SU-DHL-6 (cell line): ENCODE data around the gene THY1.
"Not testable (repeated sequence)": the region's sequence is repeated elsewhere in the genome, so short reads cannot be mapped to it uniquely, and the experiment has no call there.

Experiments
- H2AFZ ChIP-seq: fragments of 200-600 bp; sonication (generic); 2 replicates; pipeline ENCODE4 v1.6.1; 2014; ENCODE audit warnings: low read depth, mild to moderate bottlenecking, moderate library complexity, mixed read lengths, antibody characterized with exemption, low read length; ENCODE audit not compliant: severe bottlenecking
- H3F3A ChIP-seq: fragments of 200-600 bp; shearing (Covaris generic); 2 replicates; pipeline ENCODE4 v1.6.0; 2016; ENCODE audit warnings: antibody characterized with exemption, mild to moderate bottlenecking; ENCODE audit not compliant: insufficient read depth
- H3K27ac ChIP-seq: fragments of 200-600 bp; sonication (generic); 2 replicates; pipeline ENCODE4 v1.5.1; 2016; ENCODE audit warnings: low read depth, mild to moderate bottlenecking, low read length, moderate library complexity, mixed read lengths
- H3K27me3 ChIP-seq: fragments of 200-600 bp; sonication (generic), shearing (Covaris generic); 2 replicates; pipeline ENCODE4 v1.6.0; 2014; ENCODE audit warnings: mild to moderate bottlenecking, low read length
- H3K36me3 ChIP-seq: fragments of 200-600 bp; sonication (generic); 2 replicates; pipeline ENCODE4 v1.6.1; 2014; ENCODE audit warnings: mild to moderate bottlenecking, low read length, mixed read lengths
- H3K4me2 ChIP-seq: fragments of 300-600, 200-600 bp; shearing (Covaris generic), sonication (generic); 2 replicates; pipeline ENCODE4 v1.6.0; 2014; ENCODE audit warnings: low read length, low read depth, mild to moderate bottlenecking; ENCODE audit not compliant: poor library complexity, severe bottlenecking
- H3K4me3 ChIP-seq: fragments of 200-600 bp; sonication (generic); 2 replicates; pipeline ENCODE4 v1.5.1; 2014; ENCODE audit warnings: antibody characterized with exemption, low read length, mild to moderate bottlenecking, mixed read lengths; ENCODE audit not compliant: insufficient read depth, poor library complexity, severe bottlenecking
- H3K79me2 ChIP-seq: fragments of 200-600 bp; sonication (generic); 2 replicates; pipeline ENCODE4 v1.6.1; 2014; ENCODE audit warnings: mild to moderate bottlenecking, low read length, moderate library complexity; ENCODE audit not compliant: insufficient read depth
- H3K9ac ChIP-seq: fragments of 200-600 bp; sonication (generic); 2 replicates; pipeline ENCODE4 v1.7.0; 2014; ENCODE audit warnings: mild to moderate bottlenecking, low read length
- H3K9me2 ChIP-seq: fragments of 200-600 bp; sonication (generic); replicated peaks from 2 replicates; pipeline ENCODE4 v1.6.1; 2014; ENCODE audit warnings: low read length; ENCODE audit not compliant: insufficient read depth
- H3K9me3 ChIP-seq: fragments of 200-600 bp; sonication (generic); 2 replicates; pipeline ENCODE4 v1.6.1; 2014; ENCODE audit warnings: low read length, mixed read lengths; ENCODE audit not compliant: insufficient read depth
- H4K20me1 ChIP-seq: fragments of 200-600 bp; sonication (generic); 2 replicates; pipeline ENCODE4 v1.6.1; 2014; ENCODE audit warnings: low read depth, mild to moderate bottlenecking, antibody characterized with exemption, low read length, moderate library complexity, mixed read lengths
- EZH2phosphoT487 ChIP-seq: fragments of 200-600 bp; sonication (generic), shearing (Covaris generic); conservative IDR thresholded peaks from 2 replicates; pipeline ENCODE4 v1.6.1; 2018; ENCODE audit warnings: mild to moderate bottlenecking, antibody characterized with exemption, low read length, moderate library complexity, mixed read lengths
- TF ChIP-seq, protein P1 (sequence below): fragments of 200-600 bp; sonication (generic); IDR thresholded peaks from one replicate; pipeline ENCODE4 v1.5.1; 2017; ENCODE audit warnings: antibody characterized with exemption, mild to moderate bottlenecking, low read length, moderate library complexity; ENCODE audit not compliant: insufficient read depth, poor library complexity, severe bottlenecking

THY1 gene

DNA sequence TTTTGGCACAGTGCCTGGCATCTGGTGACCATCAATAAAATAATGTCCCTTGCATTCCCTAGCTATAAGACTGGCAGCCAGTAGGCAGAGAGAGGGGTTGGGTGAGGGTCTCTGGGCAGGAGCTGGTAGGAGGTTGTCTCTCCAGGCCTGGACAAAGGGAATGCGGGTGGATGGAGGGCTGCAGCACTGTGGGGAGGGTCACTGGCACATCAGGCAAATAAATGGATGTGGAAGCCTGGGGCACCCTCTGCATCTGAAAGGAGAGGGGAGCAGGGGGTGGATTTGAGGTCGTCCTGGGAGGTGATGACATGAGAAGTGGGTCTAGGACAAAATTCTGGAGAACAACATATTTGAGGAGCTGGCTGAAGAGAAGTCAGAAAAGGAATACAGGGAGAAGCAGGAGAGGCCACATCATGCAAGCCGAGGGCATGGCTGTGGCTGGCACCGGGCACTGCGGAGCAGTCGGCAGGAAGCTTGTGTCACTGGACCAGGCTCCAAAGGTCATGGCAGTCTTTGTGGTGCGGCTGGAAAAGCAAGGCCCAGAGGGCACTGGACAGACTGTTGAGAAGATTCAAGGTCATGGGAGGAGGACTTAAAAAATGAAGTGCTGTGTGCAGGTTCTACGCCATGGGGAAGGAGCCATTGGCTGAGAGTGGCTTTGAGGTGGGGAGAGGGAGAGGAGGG lies 36.5 kb upstream of the THY1 start:
- H3K9ac ChIP-seq, result no peak overlapping the region
- no peak overlapping the region for H3K4me2 ChIP-seq
- no peaks in the 10 kb centered on the region for H3K27me3 ChIP-seq
- H3K9me3 ChIP-seq, result no peaks in the 10 kb centered on the region
- no peaks in the 10 kb centered on the region for H3K36me3 ChIP-seq
- no peaks in the 10 kb centered on the region for H3F3A ChIP-seq
- H3K4me3 ChIP-seq, result no peak overlapping the region
- H3K9me2 ChIP-seq, result no peaks in the 10 kb centered on the region
- no peak overlapping the region for H3K27ac ChIP-seq
- no peaks in the 10 kb centered on the region for H4K20me1 ChIP-seq
- no peaks in the 10 kb centered on the region for H3K79me2 ChIP-seq
- TF ChIP-seq, protein P1, sequence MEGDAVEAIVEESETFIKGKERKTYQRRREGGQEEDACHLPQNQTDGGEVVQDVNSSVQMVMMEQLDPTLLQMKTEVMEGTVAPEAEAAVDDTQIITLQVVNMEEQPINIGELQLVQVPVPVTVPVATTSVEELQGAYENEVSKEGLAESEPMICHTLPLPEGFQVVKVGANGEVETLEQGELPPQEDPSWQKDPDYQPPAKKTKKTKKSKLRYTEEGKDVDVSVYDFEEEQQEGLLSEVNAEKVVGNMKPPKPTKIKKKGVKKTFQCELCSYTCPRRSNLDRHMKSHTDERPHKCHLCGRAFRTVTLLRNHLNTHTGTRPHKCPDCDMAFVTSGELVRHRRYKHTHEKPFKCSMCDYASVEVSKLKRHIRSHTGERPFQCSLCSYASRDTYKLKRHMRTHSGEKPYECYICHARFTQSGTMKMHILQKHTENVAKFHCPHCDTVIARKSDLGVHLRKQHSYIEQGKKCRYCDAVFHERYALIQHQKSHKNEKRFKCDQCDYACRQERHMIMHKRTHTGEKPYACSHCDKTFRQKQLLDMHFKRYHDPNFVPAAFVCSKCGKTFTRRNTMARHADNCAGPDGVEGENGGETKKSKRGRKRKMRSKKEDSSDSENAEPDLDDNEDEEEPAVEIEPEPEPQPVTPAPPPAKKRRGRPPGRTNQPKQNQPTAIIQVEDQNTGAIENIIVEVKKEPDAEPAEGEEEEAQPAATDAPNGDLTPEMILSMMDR, result no peak
- no peak for TF ChIP-seq EZH2phosphoT487
- H2AFZ ChIP-seq, result no peak overlapping the region

DNA sequence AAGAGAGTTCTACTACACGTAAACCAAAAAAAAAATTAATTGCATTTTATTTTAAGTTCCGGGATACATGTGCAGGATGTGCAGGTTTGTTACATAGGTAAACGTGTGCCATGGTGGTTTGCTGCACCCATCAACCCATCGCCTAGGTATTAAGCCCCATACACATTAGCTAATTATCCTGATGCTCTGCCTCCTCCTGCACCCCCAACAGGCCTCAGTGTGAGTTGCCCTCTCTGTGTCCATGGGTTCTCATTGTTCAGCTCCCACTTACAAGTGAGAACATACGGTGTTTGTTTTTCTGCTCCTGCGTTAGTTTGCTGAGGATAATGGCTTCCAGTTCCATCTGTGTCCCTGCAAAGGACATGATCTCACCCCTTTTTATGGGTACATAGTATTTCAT lies 32.7 kb upstream of the THY1 start:
- not testable (repeated sequence) for H3K9ac ChIP-seq, H3K79me2 ChIP-seq, H3K4me2 ChIP-seq, H3K27ac ChIP-seq, H4K20me1 ChIP-seq, H3K27me3 ChIP-seq, H2AFZ ChIP-seq, H3K9me3 ChIP-seq, H3K4me3 ChIP-seq, H3K9me2 ChIP-seq, H3K36me3 ChIP-seq, H3F3A ChIP-seq

DNA sequence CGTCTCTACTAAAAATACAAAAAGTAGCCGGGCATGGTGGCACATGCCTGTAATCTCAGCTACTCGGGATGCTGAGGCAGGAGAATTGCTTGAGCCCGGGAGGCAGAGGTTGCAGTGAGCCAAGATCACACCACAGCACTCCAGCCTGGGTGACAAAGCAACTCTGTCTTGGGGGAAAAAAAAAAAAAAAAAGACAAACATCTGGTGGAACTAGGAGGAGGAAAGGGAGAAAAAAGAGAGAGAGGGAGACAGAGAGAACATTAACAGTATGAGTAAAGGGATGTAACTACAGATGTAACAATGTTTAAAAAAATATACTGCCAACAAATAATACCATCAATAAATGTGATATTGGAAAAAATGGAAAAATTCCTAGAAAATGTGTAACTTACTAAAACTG lies 32.3 kb upstream of the THY1 start:
- H3K36me3 ChIP-seq, H3K9me2 ChIP-seq, H3K9ac ChIP-seq, H3K9me3 ChIP-seq, H3K27me3 ChIP-seq, H4K20me1 ChIP-seq, H3K4me3 ChIP-seq, H3K27ac ChIP-seq, H2AFZ ChIP-seq, H3K79me2 ChIP-seq, H3F3A ChIP-seq, H3K4me2 ChIP-seq: not testable (repeated sequence)

DNA sequence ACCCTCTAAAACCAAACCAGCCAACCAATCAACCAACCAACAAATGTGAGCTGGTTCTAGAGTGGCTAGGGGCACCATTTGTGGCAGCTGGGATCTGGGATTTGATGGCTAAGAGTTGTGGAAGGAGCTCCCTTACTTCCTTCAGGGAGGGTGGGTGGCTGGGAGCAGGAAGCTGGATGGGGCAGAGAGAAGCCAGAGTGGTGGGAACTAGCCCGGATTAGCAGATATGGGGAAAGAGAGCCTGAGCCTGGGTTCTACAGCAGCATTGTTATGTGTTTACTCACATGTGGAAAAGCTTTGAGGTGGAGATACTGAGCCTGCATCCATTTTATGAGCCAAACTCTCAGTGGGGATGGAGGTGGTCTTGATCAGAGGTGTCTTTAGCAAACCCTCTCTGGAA lies 30.9 kb upstream of the THY1 start:
- Histone ChIP-seq H3K27ac (no peak overlapping the region), H3K9ac (no peak overlapping the region), H4K20me1 (no peaks in the 10 kb centered on the region), H3K27me3 (no peaks in the 10 kb centered on the region), H3K79me2 (no peaks in the 10 kb centered on the region), H3F3A (no peaks in the 10 kb centered on the region), H3K9me3 (no peaks in the 10 kb centered on the region), H3K4me3 (no peak overlapping the region), H2AFZ (no peak overlapping the region), H3K36me3 (no peaks in the 10 kb centered on the region), H3K4me2 (no peak overlapping the region), H3K9me2 (no peaks in the 10 kb centered on the region)
- TF ChIP-seq, protein P1, result no peak
- TF ChIP-seq EZH2phosphoT487, result no peak
